Left ventricle myocardium inferior (tissue), 1 donor: ENCODE measurements around the gene ABCE1. TPM values are rescaled to one million over a fixed set of nuclear protein-coding genes. Genes with fewer than 3 reads are reported as not detected.
A peak's percentile ranks its signal among the peaks of the same experiment; 100 is the strongest.

Experiments
- DNase-seq: peaks from one replicate; pipeline ENCODE4 v3.0.0-alpha.2; 2020
- H3K27ac ChIP-seq: fragments of 200-600 bp; replicated peaks from 2 replicates; pipeline ENCODE4 v1.8.0; 2021
- H3K27me3 ChIP-seq: fragments of 200-600 bp; 2 replicates; pipeline ENCODE4 v1.8.0; 2021; ENCODE audit warnings: low read depth
- H3K36me3 ChIP-seq: fragments of 200-600 bp; 2 replicates; pipeline ENCODE4 v1.8.0; 2021
- H3K4me1 ChIP-seq: fragments of 200-600 bp; 2 replicates; pipeline ENCODE4 v1.8.0; 2021
- H3K4me3 ChIP-seq: fragments of 200-600 bp; 2 replicates; pipeline ENCODE4 v1.8.0; 2021; ENCODE audit warnings: mild to moderate bottlenecking, moderate library complexity
- H3K9me3 ChIP-seq: fragments of 200-600 bp; replicated peaks from 2 replicates; pipeline ENCODE4 v1.8.0; 2021
- intact Hi-C: fragments of 100-400 bp; cut with micrococcal nuclease; formaldehyde crosslinking; loops from one replicate; pipeline ENCODE4 v1.11.0; 2022
- total RNA-seq: library from RNA; stranded (reverse); fragmentation: NEBNext Ultra II Directional; extraction: Animal tissue kit (Norgen Biotek cat#: 25700); gene quantifications from one replicate; pipeline ENCODE4 v1.2.1, GENCODE V29; 2021
- TF ChIP-seq, protein P1 (sequence below): fragments of 200-600 bp; IDR thresholded peaks from 2 replicates; pipeline ENCODE4 v1.8.0; 2021; ENCODE audit warnings: antibody characterized with exemption, mild to moderate bottlenecking, borderline replicate concordance
- donor health status: DM: no; HTN: yes; CAD: no; lungs with severe emphysema.

Gene ABCE1
- total RNA-seq, 1 donor from 2014 or later = 34.5 TPM

DNA sequence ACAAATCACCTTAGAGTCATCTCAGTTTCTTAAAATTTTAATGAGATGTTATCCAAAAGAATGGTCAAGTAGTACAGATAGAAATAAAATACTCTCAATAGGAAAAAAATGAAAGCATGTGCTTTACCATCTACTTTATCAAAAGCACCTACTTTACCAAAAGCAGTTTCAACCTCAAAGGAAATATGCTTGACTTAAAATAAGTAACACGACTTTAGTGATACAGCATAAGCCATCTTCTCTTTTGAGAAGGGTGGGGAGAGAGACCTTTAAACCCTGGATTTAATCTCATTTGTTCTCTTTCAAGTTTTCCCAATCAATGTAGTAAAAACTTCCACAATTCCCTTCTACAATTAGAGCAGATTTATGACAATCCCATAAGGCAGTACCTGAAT, 55.8 kb downstream of the ABCE1 start:
- Histone ChIP-seq H3K27ac (peak overlapping the region; percentile 77), H3K4me3 (no peak overlapping the region), H3K4me1 (peaks cover 30% of the 10 kb centered on the region), H3K9me3 (no peaks in the 10 kb centered on the region), H3K36me3 (peaks cover 72% of the 10 kb centered on the region), H3K27me3 (no peaks in the 10 kb centered on the region)
- no peak for DNase-seq
- intact Hi-C loops = loop anchor here (10.0 kb wide), 2 partner anchors 49 to 461 kb away; partner anchors contain the start of gene MMAA
- TF ChIP-seq, protein P1, sequence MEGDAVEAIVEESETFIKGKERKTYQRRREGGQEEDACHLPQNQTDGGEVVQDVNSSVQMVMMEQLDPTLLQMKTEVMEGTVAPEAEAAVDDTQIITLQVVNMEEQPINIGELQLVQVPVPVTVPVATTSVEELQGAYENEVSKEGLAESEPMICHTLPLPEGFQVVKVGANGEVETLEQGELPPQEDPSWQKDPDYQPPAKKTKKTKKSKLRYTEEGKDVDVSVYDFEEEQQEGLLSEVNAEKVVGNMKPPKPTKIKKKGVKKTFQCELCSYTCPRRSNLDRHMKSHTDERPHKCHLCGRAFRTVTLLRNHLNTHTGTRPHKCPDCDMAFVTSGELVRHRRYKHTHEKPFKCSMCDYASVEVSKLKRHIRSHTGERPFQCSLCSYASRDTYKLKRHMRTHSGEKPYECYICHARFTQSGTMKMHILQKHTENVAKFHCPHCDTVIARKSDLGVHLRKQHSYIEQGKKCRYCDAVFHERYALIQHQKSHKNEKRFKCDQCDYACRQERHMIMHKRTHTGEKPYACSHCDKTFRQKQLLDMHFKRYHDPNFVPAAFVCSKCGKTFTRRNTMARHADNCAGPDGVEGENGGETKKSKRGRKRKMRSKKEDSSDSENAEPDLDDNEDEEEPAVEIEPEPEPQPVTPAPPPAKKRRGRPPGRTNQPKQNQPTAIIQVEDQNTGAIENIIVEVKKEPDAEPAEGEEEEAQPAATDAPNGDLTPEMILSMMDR = no peak

DNA sequence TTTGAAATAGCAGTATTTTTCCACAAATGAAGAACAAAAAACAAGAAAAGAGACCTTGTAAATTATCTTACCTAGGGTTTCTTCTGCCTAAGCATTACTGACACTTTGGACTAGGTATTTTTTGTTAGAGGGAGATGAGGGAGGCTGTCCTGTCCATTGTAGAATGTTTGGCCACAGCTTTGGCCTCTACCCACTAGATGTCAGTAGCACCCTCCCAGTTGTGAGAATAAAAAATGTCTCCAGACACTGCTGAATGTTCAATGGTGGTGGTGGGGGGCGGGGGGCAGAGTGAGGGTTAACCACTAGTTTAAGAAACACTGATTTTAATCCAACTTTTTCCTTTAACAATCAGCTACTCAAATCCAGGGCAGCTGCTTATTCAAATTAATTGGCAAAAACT, 56.5 kb downstream of the ABCE1 start:
- no peak for DNase-seq
- intact Hi-C loops = loop anchor here (10.0 kb wide), 2 partner anchors 50 to 460 kb away; partner anchors contain the start of gene MMAA
- Histone ChIP-seq H3K4me1 (peaks cover 30% of the 10 kb centered on the region), H3K4me3 (no peak overlapping the region), H3K36me3 (peaks cover 72% of the 10 kb centered on the region), H3K27me3 (no peaks in the 10 kb centered on the region), H3K27ac (peak overlapping the region; percentile 77), H3K9me3 (no peaks in the 10 kb centered on the region)
- TF ChIP-seq, protein P1 = peak; percentile 65

DNA sequence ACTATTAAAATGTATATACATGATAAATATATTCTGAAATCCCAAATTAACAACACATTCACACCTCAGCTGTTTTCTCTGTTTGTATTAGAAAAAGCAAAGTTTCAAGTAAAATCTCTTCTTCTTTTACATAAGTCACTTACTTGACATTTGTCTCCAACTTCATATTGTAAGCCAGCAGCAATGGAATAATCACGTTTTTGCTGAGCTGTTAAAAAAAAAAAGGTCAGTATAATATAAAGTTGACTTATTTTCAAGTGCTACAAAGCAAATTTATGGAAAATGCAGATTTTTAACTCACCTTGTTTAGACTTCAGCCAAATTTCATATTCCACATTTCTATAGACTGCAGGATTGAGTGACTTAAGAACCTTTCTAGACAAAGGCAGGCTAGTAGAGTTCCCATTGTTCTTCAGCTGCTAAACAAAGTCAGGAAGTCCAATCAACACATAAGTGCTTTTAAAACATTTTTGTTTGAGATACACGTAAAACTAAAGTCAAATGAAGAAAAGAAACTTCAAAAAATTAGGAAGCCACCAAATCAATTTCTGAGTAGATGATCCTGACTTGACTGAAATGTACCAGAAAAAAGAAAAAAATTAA, 57.3 kb downstream of the ABCE1 start:
- TF ChIP-seq, protein P1 = no peak
- intact Hi-C loops = loop anchor here (10.0 kb wide), 2 partner anchors 51 to 459 kb away; partner anchors contain the start of gene MMAA
- H3K9me3 ChIP-seq = no peaks in the 10 kb centered on the region
- no peaks in the 10 kb centered on the region for H3K27me3 ChIP-seq
- DNase-seq = no peak
- H3K4me3 ChIP-seq = no peak overlapping the region
- H3K4me1 ChIP-seq = peaks cover 30% of the 10 kb centered on the region
- H3K27ac ChIP-seq = no peak overlapping the region
- peaks cover 71% of the 10 kb centered on the region for H3K36me3 ChIP-seq

DNA sequence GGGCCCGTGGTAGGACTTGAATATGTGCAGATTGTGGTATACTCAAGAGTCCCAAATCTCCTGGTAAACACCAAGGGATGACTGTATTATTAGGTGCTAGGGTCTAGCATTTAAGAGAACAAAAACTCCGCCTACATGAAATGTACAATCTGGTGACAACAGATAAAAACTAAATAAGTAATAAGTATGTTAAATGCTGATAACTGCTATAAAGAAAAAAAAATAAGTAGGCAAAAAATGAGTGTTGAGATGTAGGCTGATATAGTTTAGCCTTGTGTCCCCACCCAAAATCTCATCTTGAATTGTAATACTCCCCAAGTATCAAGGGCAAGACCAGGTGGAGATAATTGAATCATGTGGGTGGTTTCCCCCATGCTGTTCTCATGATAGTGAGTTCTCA, 58.9 kb downstream of the ABCE1 start:
- peaks cover 30% of the 10 kb centered on the region for H3K4me1 ChIP-seq
- H3K36me3 ChIP-seq = peaks cover 71% of the 10 kb centered on the region
- H3K27me3 ChIP-seq = no peaks in the 10 kb centered on the region
- TF ChIP-seq, protein P1 = no peak
- no peak for DNase-seq
- no peak overlapping the region for H3K4me3 ChIP-seq
- no peaks in the 10 kb centered on the region for H3K9me3 ChIP-seq
- intact Hi-C loops = loop anchor here (10.0 kb wide), 2 partner anchors 52 to 458 kb away; partner anchors contain the start of gene MMAA
- no peak overlapping the region for H3K27ac ChIP-seq

DNA sequence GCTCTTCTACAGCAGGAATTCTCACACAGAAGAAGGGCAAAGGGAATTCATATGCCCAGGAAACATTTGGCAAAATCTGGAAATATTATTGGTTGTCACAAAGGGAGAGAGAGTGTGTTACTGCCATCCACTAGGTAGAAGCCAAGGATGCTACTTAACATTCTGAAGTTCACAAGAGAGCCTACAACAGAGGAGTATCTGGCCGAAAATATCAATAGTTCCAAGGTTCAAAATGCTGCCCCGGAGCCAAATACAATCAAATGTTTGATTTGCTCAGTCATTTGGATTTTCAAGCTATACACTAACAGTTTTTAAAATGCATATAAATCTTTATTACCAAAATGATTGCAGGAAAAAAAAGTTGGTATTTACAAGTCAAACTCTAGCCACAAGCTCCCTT, 63.4 kb downstream of the ABCE1 start:
- Histone ChIP-seq H3K27me3 (no peaks in the 10 kb centered on the region), H3K36me3 (peaks cover 75% of the 10 kb centered on the region), H3K4me1 (no peaks in the 10 kb centered on the region), H3K9me3 (no peaks in the 10 kb centered on the region), H3K27ac (no peak overlapping the region), H3K4me3 (no peak overlapping the region)
- DNase-seq = no peak
- intact Hi-C loops = no loop called here
- TF ChIP-seq, protein P1 = no peak
